ENCODE measurements around the gene POLD3.

GRCh38 chr11:74559110-74559933 lies 33.1 kb upstream of the POLD3 start:
- no peak for TF ChIP-seq EHMT2 (IDR thresholded peaks at IDR 0.05; ENCODE audit: low read depth)
- TF ChIP-seq, protein P1, sequence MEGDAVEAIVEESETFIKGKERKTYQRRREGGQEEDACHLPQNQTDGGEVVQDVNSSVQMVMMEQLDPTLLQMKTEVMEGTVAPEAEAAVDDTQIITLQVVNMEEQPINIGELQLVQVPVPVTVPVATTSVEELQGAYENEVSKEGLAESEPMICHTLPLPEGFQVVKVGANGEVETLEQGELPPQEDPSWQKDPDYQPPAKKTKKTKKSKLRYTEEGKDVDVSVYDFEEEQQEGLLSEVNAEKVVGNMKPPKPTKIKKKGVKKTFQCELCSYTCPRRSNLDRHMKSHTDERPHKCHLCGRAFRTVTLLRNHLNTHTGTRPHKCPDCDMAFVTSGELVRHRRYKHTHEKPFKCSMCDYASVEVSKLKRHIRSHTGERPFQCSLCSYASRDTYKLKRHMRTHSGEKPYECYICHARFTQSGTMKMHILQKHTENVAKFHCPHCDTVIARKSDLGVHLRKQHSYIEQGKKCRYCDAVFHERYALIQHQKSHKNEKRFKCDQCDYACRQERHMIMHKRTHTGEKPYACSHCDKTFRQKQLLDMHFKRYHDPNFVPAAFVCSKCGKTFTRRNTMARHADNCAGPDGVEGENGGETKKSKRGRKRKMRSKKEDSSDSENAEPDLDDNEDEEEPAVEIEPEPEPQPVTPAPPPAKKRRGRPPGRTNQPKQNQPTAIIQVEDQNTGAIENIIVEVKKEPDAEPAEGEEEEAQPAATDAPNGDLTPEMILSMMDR (IDR thresholded peaks at IDR 0.05): no peak
- TF ChIP-seq SMC3 (IDR thresholded peaks at IDR 0.05): no peak
- TF ChIP-seq MAX (IDR thresholded peaks at IDR 0.05): no peak
- TF ChIP-seq ZSCAN20 (CRISPR knock-in tag; IDR thresholded peaks at IDR 0.05): no peak
- TF ChIP-seq BHLHE40 (IDR thresholded peaks at IDR 0.05; ENCODE audit: low read depth, low read length): no peak

All from A549 (cell line).